ENCODE results near the gene TIMP3.
A peak's percentile ranks its signal among the peaks of the same experiment; 100 is the strongest.

The TIMP3 gene

GRCh38 chr22:32888976-32889375, 87.5 kb downstream of the TIMP3 start:
- DNase-seq = no peak

GRCh38 chr22:32896891-32897290, 95.4 kb downstream of the TIMP3 start:
- no peak for DNase-seq

GRCh38 chr22:32897400-32897799, 95.9 kb downstream of the TIMP3 start:
- peak; percentile 33 for DNase-seq

- DNase-seq = no peak
Observed at GRCh38 chr22:32900886-32901635, 99.6 kb downstream of the TIMP3 start.

- no peak for DNase-seq
Observed at GRCh38 chr22:32901925-32902324, 100.4 kb downstream of the TIMP3 start.

GRCh38 chr22:32903507-32903906, 102.0 kb downstream of the TIMP3 start:
- DNase-seq = no peak

- peak; percentile 41 for DNase-seq
Observed at GRCh38 chr22:32904044-32904443, 102.5 kb downstream of the TIMP3 start.

- peak; percentile 8 for DNase-seq
Observed at GRCh38 chr22:32905400-32905799, 103.9 kb downstream of the TIMP3 start.

- no peak for DNase-seq
Observed at GRCh38 chr22:32909581-32910428, 108.3 kb downstream of the TIMP3 start.

- DNase-seq = no peak
Observed at GRCh38 chr22:32910429-32910772, 108.9 kb downstream of the TIMP3 start.

GRCh38 chr22:32911503-32911902, 110.0 kb downstream of the TIMP3 start:
- peak; percentile 13 for DNase-seq

Measured in fibroblast of skin of scalp (primary cell).